DND-41 (cell line): Measurements from ENCODE around the gene SAMD4A.

Source experiments
- ATAC-seq: fragments of 200-7000 bp; cut with Tn5 transposase; 3 replicates; pipeline ENCODE4 v1.9.1; 2021; ENCODE audit warnings: low read depth; ENCODE audit not compliant: insufficient read depth
- DNase-seq: peaks from one replicate; pipeline ENCODE4 v3.0.0-alpha.2; 2020
- H2AFZ ChIP-seq: 2 replicates; pipeline ENCODE4 v1.6.0; 2012; ENCODE audit warnings: low read depth, low read length
- H3K27ac ChIP-seq: 2 replicates; pipeline ENCODE4 v1.5.1; 2012; ENCODE audit warnings: low read length, inconsistent platforms
- H3K27me3 ChIP-seq: fragments of 200-600 bp; sonication (generic); 2 replicates; pipeline ENCODE4 v1.6.0; 2012; ENCODE audit warnings: low read length, mild to moderate bottlenecking, inconsistent platforms; ENCODE audit not compliant: insufficient read depth, poor library complexity
- H3K36me3 ChIP-seq: 2 replicates; pipeline ENCODE4 v1.5.1; 2012; ENCODE audit warnings: low read length, inconsistent platforms; ENCODE audit not compliant: insufficient read depth
- H3K4me1 ChIP-seq: 2 replicates; pipeline ENCODE4 v1.5.1; 2012; ENCODE audit warnings: mild to moderate bottlenecking, low read length; ENCODE audit not compliant: insufficient read depth
- H3K4me2 ChIP-seq: 2 replicates; pipeline ENCODE4 v1.6.0; 2012; ENCODE audit warnings: mild to moderate bottlenecking, moderate library complexity, low read length, inconsistent platforms; ENCODE audit not compliant: insufficient read depth
- H3K4me3 ChIP-seq, 2 experiments: fragments of 200-600 bp in 1 of 2; shearing (Covaris generic) in 1 of 2; 2 replicates each; pipeline ENCODE4 v1.5.1; 2012 to 2016; ENCODE audit warnings: inconsistent platforms in 2 of 2, low read length in 2 of 2, mild to moderate bottlenecking in 2 of 2, low read depth in 1 of 2, moderate library complexity in 1 of 2
- H3K79me2 ChIP-seq: 2 replicates; pipeline ENCODE4 v1.6.0; 2012; ENCODE audit warnings: low read length, inconsistent platforms; ENCODE audit not compliant: insufficient read depth
- H3K9ac ChIP-seq: 2 replicates; pipeline ENCODE4 v1.6.0; 2012; ENCODE audit warnings: low read depth, mild to moderate bottlenecking, inconsistent platforms, low read length, moderate library complexity
- H3K9me3 ChIP-seq: 2 replicates; pipeline ENCODE4 v1.5.1; 2012; ENCODE audit warnings: low read length, moderate library complexity, mild to moderate bottlenecking, inconsistent platforms; ENCODE audit not compliant: insufficient read depth, severe bottlenecking
- H4K20me1 ChIP-seq: 2 replicates; pipeline ENCODE4 v1.6.0; 2012; ENCODE audit warnings: low read length; ENCODE audit not compliant: insufficient read depth
- EZH2 ChIP-seq: IDR thresholded peaks from 3 replicates; pipeline ENCODE4 v1.6.1; 2012; ENCODE audit warnings: borderline replicate concordance, low read depth, mild to moderate bottlenecking, moderate library complexity, low read length, inconsistent platforms; ENCODE audit not compliant: severe bottlenecking
- TF ChIP-seq, protein P1 (sequence below): IDR thresholded peaks from 2 replicates; pipeline ENCODE4 v1.5.1; 2012; ENCODE audit warnings: borderline replicate concordance, low read length, moderate library complexity, mild to moderate bottlenecking; ENCODE audit not compliant: poor library complexity, severe bottlenecking; ENCODE audit errors: extremely low read depth

SAMD4A gene

DNA sequence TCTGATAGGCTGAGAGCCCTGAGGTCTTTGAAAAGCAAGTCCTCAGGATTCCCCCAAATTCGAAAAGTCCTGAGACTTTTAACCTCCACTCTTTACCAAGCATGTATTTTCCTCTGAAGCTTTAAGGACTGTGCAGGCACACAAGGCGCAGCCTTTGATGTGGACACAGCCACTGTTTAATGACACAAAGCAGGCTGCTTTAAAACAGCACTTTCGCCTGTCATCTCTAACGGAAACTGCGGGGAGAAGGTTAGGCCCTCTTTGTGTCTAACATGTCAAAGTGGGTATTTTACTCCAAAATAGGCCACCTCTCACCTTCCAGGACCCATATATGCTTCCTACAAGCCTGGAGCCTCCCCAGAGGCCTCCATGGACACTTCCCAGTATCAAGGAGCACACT lies 176.5 kb downstream of the SAMD4A start:
- ATAC-seq: no peak
- no peak overlapping the region for H3K27ac ChIP-seq
- H3K4me2 ChIP-seq: no peak overlapping the region
- TF ChIP-seq EZH2: no peak
- TF ChIP-seq, protein P1, sequence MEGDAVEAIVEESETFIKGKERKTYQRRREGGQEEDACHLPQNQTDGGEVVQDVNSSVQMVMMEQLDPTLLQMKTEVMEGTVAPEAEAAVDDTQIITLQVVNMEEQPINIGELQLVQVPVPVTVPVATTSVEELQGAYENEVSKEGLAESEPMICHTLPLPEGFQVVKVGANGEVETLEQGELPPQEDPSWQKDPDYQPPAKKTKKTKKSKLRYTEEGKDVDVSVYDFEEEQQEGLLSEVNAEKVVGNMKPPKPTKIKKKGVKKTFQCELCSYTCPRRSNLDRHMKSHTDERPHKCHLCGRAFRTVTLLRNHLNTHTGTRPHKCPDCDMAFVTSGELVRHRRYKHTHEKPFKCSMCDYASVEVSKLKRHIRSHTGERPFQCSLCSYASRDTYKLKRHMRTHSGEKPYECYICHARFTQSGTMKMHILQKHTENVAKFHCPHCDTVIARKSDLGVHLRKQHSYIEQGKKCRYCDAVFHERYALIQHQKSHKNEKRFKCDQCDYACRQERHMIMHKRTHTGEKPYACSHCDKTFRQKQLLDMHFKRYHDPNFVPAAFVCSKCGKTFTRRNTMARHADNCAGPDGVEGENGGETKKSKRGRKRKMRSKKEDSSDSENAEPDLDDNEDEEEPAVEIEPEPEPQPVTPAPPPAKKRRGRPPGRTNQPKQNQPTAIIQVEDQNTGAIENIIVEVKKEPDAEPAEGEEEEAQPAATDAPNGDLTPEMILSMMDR: no peak
- H3K9ac ChIP-seq: no peak overlapping the region
- no peaks in the 10 kb centered on the region for H3K4me1 ChIP-seq
- no peak for DNase-seq
- no peaks in the 10 kb centered on the region for H3K9me3 ChIP-seq
- H3K79me2 ChIP-seq: no peaks in the 10 kb centered on the region
- peaks cover 19% of the 10 kb centered on the region for H3K27me3 ChIP-seq
- H3K36me3 ChIP-seq: no peaks in the 10 kb centered on the region
- H3K4me3 ChIP-seq: no peak overlapping the region
- no peaks in the 10 kb centered on the region for H4K20me1 ChIP-seq
- no peak overlapping the region for H2AFZ ChIP-seq

DNA sequence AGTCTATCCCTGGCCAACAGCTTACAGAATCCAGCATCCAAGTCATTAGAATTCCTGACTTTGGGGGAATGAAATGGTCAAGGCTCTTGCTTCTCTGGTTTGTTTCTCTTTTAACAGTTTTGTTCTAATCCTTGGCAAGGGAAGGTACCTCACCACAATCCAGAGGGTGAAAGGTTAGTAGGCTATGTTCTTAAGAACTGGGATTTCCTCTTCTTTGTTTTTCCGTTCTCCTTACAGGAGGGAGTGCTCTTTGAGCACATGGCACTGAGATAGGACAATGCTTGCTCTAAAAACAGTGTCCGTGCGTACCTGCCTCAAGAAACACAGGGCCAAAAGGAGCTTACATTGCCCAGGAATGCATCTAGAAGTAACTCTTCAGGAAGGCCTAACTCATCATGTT lies 179.1 kb downstream of the SAMD4A start:
- DNase-seq: no peak
- no peaks in the 10 kb centered on the region for H3K9me3 ChIP-seq
- H3K9ac ChIP-seq: no peak overlapping the region
- no peak overlapping the region for H3K4me2 ChIP-seq
- no peak overlapping the region for H3K27ac ChIP-seq
- no peak overlapping the region for H2AFZ ChIP-seq
- no peaks in the 10 kb centered on the region for H4K20me1 ChIP-seq
- no peak for ATAC-seq
- H3K36me3 ChIP-seq: no peaks in the 10 kb centered on the region
- no peaks in the 10 kb centered on the region for H3K79me2 ChIP-seq
- TF ChIP-seq, protein P1: no peak
- TF ChIP-seq EZH2: no peak
- no peaks in the 10 kb centered on the region for H3K4me1 ChIP-seq
- no peak overlapping the region for H3K4me3 ChIP-seq
- peaks cover 22% of the 10 kb centered on the region for H3K27me3 ChIP-seq

DNA sequence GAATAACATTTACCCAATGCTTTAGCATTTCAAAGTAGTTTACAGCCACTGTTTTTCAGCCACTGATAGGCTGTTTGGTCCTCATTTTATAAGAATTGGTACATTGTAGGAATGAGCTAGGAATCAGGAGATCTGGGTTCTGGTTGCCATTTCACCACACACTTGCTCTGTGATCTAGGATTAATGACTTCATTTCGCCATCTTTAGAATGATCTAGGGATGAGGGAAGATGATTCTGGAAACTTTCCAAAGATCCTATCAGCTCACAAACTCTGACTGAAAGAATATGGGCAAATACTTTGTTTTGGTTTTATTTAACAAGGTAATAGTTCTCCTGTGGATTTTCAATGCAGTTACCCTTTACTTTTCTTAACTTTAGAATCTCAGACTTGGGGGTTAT lies 180.7 kb downstream of the SAMD4A start:
- Histone ChIP-seq H3K27me3 (peaks cover 14% of the 10 kb centered on the region), H3K9me3 (no peaks in the 10 kb centered on the region), H3K79me2 (no peaks in the 10 kb centered on the region), H3K36me3 (no peaks in the 10 kb centered on the region), H3K4me3 (no peak overlapping the region), H3K4me1 (no peaks in the 10 kb centered on the region), H3K27ac (no peak overlapping the region), H3K9ac (no peak overlapping the region), H2AFZ (no peak overlapping the region), H3K4me2 (no peak overlapping the region), H4K20me1 (no peaks in the 10 kb centered on the region)
- TF ChIP-seq EZH2: no peak
- TF ChIP-seq, protein P1: no peak
- DNase-seq (no peak), ATAC-seq (no peak)

DNA sequence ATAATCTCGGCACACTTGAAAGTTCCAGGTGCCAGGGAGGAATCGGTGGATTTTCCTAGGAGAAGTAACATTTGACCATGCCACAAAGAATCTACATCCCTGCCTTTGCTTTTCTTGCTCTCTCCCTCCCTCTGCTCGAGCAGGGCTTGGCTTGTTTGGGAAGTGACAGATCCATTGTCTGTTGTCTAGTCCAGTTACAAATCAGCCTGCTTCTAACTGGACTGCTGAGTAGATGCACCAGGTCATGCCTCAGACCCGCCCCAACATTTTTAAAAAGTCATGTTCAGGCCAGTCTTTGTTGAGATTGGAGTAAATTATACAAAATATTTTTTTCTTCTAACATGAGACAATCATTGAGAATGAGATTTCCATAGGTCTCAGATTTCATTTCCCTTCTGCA lies 182.3 kb downstream of the SAMD4A start:
- no peak overlapping the region for H3K4me3 ChIP-seq
- no peak overlapping the region for H2AFZ ChIP-seq
- no peaks in the 10 kb centered on the region for H4K20me1 ChIP-seq
- H3K9me3 ChIP-seq: no peaks in the 10 kb centered on the region
- no peaks in the 10 kb centered on the region for H3K79me2 ChIP-seq
- ATAC-seq (no peak), DNase-seq (no peak)
- TF ChIP-seq, protein P1: no peak
- TF ChIP-seq EZH2: no peak
- H3K27ac ChIP-seq: no peak overlapping the region
- no peaks in the 10 kb centered on the region for H3K4me1 ChIP-seq
- no peak overlapping the region for H3K9ac ChIP-seq
- no peaks in the 10 kb centered on the region for H3K36me3 ChIP-seq
- H3K4me2 ChIP-seq: no peak overlapping the region
- H3K27me3 ChIP-seq: peaks cover 7% of the 10 kb centered on the region
